ENCODE data around the gene FERMT3.

FERMT3 gene

DNA sequence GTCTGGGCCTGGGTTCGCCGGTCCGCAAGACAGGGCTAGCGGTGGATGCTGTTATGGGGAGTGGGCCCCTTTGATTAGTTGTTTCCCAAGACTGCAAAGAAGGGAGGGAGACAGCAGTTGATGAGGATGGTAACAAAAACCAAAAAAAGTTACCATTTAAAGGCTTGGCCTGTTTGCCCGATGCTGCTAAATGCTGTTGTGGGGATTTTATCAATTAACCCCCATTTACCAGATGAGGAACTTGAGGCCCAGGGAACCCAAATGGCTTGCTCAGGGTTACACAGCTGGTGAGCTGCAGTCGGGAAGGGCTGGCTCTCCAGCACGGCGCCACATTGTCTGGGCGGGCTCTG, 16.1 kb downstream of the FERMT3 start:
- DNase-seq = no peak

DNA sequence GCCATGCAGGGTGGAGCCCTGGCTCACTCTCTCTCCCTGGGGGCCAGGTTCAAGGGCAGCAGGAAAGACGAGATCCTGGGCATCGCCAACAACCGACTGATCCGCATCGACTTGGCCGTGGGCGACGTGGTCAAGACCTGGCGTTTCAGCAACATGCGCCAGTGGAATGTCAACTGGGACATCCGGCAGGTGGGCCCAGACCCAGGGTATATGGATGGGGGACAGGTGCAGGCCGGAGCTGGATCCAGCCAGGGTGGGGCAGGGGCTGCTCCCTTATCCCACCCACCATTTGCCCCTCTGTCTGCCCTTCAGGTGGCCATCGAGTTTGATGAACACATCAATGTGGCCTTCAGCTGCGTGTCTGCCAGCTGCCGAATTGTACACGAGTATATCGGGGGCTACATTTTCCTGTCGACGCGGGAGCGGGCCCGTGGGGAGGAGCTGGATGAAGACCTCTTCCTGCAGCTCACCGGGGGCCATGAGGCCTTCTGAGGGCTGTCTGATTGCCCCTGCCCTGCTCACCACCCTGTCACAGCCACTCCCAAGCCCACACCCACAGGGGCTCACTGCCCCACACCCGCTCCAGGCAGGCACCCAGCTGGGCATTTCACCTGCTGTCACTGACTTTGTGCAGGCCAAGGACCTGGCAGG, 16.6 kb downstream of the FERMT3 start:
- no peak for DNase-seq

DNA sequence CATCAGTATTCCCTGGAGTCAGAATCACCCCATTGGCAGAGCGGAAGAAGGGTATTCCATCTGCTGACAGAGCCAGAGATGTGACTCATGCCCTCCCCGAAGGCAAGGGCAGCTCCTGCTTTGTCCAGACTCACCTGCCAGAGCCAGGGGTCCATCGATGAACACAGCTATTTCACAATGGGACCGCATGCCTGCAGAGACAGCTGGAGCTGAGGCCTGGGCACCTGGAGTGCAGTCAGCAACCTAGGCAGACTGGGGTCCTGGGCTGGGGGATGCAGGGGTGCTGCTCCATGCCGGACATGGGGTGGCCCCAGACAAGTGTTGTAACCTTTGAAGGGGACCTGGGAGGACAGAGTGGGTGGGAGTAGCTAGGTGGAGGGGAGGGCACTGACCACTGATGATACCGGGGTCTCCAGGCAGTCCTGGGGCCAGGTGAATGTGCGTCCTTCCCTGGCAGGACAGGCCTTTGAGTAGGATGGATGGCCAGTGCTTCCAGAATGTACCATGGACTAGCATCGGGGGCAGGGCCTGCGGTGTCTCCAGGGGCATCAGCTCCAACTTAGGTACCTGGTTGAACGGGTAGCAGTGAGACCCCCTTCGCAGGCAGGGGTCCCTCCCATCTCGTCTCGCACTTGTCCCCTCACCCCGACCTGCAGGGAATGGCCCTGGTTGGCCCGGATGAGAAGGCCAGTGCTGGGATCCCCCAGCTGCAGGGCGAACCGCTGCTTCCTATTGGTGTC, 17.8 kb downstream of the FERMT3 start:
- DNase-seq = no peak

- DNase-seq = no peak
Observed at GRCh38 chr11:64224891-64225607, 18.5 kb downstream of the FERMT3 start.

DNA sequence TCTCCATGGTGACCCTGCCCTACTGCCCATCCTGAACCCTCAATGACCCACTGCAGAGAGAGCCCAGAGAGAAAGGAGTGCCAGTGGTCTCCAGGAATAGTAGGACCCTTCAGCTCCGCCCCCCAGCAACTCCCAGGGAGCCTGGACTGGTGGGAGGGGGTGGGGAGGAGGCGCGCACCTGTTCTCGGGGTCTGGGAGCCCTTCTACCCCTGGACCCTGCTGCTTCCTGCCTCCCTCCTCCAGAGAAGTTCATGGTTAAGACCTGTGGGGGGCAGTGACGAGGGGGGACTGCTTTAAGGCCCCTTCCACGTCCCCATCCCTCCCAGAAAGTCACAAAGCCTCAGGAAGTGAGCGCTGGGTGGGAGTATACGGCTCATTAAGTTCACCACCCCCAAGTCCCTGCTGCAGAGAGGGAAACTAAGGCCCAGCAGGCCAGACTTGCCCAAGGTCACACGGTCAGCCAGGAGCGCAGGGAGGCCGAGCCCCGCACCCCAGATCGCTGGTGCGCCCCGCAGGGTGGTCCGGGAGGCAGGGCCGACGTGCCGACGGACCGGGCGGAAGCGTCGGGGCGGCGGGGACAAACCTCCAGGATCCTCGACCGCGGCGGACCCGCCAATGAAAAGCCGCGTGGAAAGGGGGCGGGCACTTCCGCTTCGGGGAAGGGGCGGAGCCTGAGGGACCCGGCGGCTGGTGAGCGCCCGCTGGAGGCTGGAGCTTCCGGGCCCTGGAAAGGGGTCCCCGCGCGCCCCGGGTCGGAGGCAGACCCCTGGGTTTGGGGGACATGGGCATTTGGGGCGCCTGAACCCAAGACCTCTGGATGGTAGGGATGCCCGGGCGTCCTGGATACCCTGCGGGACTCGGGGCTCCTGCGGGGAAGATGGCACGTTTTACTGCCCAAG, 19.3 kb downstream of the FERMT3 start, which contains the start of the genes NUDT22 and TRPT1:
Gene NUDT22, plus strand, starts transcription at position 667 of the 899 bp plus-strand sequence. CDS start 379 bp downstream, outside the sequence.
Gene TRPT1, minus strand, starts transcription at position 579 of the 899 bp plus-strand sequence. Its CDS starts 326 bp downstream, at position 253.
- peak; percentile 88 to 93 for DNase-seq

- DNase-seq = peak; percentile 46 to 56
Observed at GRCh38 chr11:64226507-64227051, 20.1 kb downstream of the FERMT3 start.

- no peak for DNase-seq
Observed at GRCh38 chr11:64227405-64227956, 21.0 kb downstream of the FERMT3 start.

DNA sequence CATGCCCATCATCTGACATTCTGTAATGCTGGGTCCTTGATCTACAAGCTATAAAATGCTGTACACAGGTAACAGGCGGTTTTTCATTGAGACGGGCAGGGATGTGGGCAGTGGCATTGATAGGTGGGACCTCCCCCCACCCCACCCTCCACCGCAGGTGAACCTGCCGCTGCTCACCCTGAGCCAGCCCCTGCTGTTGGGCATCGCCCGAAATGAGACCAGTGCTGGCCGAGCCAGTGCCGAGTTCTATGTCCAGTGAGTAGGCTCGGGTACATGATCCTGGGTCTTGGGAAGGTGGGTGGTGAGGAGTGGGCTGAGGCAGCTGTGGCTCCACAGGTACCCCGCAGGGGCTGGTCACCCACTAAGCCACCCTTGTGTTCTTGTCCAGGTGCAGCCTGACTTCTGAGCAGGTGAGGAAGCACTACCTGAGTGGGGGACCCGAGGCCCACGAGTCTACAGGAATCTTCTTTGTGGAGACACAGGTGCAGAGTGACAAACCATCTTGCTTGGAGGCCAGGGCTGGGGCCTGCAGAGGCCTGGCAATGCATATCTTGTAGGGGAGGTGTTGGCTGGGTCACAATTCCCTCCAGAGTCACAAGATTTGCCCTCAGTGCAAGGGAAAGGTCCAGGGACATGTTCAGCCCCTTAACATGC, 22.7 kb downstream of the FERMT3 start:
- no peak for DNase-seq

DNA sequence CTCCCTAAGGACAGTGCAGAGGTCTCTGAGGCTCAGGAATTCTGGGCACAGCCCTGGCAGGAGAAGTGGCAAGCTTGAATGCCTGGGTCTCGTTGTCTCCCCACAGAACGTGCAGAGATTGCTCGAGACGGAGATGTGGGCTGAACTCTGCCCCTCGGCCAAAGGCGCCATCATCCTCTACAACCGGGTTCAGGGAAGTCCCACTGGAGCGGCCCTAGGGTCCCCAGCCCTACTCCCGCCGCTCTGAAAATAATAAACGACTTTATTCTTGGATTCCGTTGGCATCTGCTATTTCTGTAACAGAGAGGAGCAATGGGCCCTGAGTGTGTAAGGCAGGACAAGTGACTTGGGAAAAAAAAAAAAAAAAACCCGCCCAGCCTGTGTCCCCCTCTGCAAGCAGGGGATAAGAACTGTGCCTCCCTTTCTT, 23.2 kb downstream of the FERMT3 start:
- no peak for DNase-seq

- DNase-seq = peak; percentile 83 to 84
Observed at GRCh38 chr11:64230171-64230984, 23.9 kb downstream of the FERMT3 start, which contains the start of gene DNAJC4. TSS of gene DNAJC4 (plus strand) at chr11:64230548. CDS start at chr11:64230855, 307 bp downstream.

DNA sequence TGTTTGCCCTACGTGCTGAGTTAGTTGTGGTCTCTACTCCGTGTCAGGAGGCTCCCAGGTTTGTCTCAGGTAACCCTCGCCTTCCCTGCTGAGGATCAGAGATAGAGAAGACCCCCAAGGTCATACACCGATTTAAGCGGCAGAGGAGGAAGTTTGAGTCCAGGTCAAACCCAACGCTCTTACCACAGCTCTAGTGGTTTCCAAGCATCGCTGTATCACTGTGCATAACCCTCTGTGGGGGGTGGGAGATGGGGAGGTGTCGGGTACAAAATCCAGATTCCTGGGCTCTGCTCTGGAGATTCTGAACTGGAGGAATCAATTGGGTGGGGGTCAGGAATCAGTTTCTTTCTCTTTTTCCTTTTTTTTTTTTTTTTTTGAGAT, 24.5 kb downstream of the FERMT3 start:
- no peak for DNase-seq

DNA sequence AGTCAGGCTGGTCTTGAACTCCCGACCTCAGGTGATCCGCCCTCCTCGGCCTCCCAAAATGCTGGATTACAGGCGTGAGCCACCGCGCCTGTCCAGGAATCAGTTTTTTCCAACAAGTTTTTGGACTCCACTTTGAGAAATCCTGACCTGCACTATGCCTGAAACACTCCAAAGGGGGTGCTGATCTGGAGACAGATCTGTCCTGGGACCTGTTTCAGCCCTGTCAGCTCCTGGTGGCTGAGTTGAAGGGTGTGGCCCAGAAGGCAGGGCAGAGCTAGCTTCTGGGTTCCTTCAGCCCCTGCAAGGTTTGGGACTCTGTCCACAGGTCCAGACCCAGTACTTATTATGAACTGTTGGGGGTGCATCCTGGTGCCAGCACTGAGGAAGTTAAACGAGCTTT, 25.0 kb downstream of the FERMT3 start:
- DNase-seq = no peak

GRCh38 chr11:64232182-64232966, 25.9 kb downstream of the FERMT3 start:
- no peak for DNase-seq

DNA sequence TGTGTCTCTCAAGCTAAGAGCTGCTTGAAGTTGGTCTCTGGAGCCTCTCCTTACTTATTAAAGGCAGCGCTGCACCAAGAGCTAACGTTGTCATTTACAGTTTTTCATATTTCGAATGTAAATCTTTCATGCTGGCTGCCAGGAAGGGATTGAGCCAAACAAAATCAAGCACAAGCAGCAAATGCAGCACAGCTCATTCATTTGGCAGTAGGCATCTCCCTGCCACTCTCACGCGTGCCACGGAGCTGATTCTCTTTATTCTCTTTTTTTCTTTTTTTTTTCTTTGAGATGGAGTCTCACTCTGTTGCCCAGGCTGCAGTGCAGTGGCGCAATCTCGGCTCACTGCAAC, 26.4 kb downstream of the FERMT3 start:
- no peak for DNase-seq

DNA sequence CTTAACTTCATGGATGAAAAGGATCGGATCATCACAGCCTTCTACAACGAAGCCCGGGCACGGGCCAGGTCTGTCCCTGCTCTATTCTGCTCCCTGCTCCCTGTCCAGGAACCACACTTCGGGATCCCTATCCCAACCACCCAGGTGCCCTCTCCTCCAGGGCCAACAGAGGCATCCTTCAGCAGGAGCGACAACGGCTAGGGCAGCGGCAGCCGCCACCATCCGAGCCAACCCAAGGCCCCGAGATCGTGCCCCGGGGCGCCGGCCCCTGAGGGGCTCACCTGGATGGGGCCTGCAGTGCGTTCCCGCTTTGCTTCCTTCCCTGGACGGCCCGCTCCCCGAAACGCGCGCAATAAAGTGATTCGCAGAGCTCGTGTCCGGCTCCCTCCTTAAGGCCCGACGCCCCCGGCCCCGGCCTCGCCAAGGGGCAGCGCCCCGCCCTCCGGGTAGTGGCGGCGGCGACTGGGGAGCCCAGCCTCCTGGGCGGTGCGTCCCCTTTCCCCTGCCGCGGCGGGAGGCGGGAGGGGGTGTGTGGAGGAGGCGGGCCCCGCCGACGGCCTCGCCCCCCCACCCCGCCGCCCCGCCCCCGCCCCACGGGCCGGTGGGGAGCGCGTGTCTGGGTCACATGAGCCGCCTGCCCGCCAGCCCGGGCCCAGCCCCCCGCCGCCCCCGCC, 27.5 kb downstream of the FERMT3 start, which contains the start of gene VEGFB:
Gene VEGFB, plus strand, starts transcription at position 672 of the 674 bp plus-strand sequence. CDS start 250 bp downstream, outside the sequence.
- peak; percentile 72 to 76 for DNase-seq

DNA sequence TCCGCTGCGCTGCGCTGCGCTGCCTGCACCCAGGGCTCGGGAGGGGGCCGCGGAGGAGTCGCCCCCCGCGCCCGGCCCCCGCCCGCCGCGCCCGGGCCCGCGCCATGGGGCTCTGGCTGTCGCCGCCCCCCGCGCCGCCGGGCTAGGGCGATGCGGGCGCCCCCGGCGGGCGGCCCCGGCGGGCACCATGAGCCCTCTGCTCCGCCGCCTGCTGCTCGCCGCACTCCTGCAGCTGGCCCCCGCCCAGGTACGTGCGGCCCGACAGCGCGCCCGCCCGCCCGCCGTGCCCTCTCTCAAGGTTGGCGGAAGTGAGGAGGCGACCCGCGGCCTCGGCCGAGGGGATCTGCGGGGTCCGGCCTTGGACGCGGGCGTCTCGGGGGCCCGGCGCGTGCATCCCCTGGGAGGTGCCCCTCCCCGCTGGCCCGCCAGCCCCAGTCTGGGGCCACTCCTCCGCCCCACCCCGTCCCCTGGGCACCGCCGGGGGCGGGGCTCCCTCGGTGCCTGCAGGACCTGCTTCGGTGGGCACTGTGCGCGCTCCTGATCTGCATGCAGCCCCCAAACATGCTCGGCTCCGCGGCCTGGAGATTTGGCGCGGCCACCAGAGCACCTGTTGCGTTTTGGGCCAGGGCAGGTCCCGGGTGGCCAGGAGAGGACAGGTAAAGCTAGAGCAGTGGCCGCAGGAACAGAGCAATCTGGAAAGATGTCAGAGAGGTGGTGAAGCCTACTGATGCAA, 28.3 kb downstream of the FERMT3 start:
- DNase-seq = peak; percentile 35 to 53

- DNase-seq = no peak
Observed at GRCh38 chr11:64235437-64236161, 29.1 kb downstream of the FERMT3 start.
